Head of caudate nucleus (tissue), 42 donors: Measurements from ENCODE around the gene LSAMP.
"Not testable (repeated sequence)": the region's sequence is repeated elsewhere in the genome, so short reads cannot be mapped to it uniquely, and the experiment has no call there.

ENCODE experiments used
- DNase-seq, 42 donors: peaks; one replicate each; pipeline versions ENCODE4 v3.0.0 to v3.0.0-alpha.2; 2020 to 2021; ENCODE audit warnings: mixed read lengths in 7 of 42
- intact Hi-C: fragments of 100-400 bp; cut with DNase I; formaldehyde crosslinking; loops from one replicate; pipeline ENCODE4 v1.15.0; 2022

The LSAMP gene

DNA sequence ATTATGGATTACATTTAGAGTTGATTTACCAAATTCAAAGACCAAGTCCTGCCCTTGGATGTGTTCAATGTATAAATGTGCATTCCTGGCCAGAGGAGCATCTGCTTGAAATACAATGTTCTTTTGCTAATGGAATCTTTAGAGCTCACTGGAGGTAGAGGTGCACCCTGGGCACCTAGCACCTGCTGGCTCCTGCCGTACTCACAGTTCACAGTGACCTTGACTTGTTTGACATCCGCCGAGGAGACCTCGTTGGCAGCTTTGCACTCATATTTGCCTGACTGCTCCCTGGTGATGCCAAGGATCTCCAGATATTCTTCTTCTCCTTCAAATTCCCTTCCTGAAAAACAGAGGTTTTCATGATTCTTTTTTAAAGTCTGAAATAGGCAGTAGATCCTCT lies 593.0 kb downstream of the LSAMP start:
- intact Hi-C loops: no loop called here
- DNase-seq: no peak

DNA sequence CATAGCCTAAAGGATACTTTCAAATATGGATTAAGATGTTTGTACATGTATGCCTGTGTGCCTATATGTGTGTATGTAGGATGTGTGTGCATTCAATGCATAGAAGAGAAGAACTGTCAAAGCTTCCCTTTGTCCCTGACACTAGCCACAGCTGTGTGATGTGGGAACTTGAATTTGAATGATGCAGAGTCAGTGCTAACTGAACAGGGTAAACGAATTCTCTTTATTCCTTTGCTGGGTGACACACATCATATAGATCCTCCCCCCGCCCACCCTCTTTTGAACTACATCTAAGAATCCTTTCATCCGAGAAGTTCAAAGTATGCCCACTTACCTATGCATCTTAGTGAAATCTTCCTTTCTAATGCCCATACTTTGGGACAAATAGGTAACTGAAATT lies 593.7 kb downstream of the LSAMP start:
- intact Hi-C loops: no loop called here
- no peak for DNase-seq

DNA sequence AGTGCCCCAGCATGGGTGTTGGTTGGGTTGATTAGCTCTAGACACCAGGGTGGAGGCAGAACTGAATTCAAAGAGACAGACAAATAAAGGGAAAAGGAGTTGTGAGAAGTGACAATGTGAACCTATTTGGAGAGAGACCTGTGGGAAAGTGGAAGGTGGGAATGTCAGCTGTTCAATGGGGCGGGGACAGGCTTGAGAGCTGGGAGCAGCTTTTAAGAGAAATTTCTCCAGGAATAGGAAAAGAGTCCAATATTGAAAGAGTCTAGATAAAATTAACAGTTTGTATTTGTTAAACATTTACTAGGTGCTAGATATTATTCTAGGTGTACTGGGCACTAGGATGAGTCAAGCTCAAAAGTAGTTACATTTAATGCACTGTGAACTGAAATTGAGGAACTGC lies 596.6 kb downstream of the LSAMP start:
- no peak for DNase-seq
- intact Hi-C loops: no loop called here

DNA sequence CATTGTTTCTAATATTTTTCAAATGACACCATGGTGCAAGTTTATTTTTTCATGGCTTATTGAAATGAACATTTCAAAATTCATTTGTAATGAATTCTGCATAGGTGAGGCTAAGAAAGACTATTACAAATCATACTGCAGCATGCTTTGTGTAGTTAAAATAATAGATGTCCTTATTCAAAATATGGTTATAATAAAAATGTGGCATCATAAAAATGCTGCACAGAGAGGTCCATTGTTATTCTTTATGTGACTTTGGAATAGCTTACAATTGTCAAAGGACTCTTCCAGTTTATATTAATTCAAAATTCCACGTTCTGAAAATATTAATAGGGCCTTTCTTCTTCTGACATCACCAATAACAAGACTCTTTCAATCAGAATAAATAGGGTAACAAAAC lies 599.3 kb downstream of the LSAMP start:
- intact Hi-C loops: no loop called here
- no peak for DNase-seq

DNA sequence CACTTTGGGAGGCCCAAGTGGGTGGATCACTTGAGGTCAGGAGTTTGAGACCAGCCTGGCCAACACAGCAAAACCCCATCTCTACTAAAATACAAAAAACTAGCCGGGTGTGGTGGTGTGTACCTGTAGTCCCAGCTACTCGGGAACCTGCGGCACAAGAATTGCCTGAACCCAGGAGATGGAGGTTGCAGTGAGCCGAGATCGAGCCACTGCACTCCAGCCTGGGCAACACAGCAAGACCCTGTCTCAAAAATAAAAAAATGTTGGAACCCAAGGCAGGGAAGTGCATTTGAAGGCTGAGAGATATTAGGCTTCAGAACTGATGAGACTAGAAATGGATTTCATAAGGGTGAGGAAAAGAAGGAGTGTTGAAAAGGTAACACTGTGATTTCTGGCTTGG lies 600.6 kb downstream of the LSAMP start:
- DNase-seq, intact Hi-C loops: not testable (repeated sequence)

DNA sequence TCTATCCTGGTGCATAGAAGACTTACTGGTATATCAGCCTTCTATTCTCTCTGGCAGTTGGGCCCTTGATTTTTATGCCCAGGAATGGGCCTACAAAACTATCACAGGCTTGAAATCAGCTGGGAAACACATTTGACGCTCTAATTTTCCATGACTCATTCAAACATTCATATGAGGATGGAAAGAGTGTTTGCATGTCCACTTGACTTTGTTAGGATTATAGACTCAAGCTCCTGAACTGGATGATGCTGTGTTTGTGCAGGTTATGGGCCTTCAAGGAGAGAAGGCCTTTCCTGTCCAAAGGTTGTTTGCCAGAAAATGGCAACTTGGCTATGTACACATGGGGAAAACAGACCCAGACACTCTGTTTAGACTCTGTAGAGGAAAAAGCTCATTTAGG lies 602.1 kb downstream of the LSAMP start:
- intact Hi-C loops: no loop called here
- no peak for DNase-seq

DNA sequence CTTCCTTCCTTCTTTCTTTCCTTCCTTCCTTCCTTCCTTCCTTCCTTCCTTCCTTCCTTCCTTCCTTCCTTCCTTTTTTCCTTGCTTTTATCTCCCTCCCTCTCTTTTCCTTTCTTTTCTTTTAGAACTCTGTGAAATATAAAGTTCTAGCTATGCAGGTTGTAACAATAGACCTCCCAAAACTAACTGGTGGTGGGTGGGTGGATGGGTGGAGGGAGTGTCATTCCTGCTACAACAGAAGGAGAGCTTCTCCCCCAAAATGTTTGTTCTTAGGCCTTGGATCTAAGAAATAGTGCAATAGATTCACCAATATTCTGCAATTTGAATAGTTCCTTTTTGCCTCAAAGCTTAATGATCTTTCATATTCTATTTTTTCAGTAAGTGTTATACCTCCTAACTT lies 606.0 kb downstream of the LSAMP start:
- intact Hi-C loops: loop anchor here (10.0 kb wide), 1 partner anchor 66 kb away; no protein-coding TSS in a partner anchor
- peak in 3 of 42 donors; percentile 12 to 19 (median 19) for DNase-seq

DNA sequence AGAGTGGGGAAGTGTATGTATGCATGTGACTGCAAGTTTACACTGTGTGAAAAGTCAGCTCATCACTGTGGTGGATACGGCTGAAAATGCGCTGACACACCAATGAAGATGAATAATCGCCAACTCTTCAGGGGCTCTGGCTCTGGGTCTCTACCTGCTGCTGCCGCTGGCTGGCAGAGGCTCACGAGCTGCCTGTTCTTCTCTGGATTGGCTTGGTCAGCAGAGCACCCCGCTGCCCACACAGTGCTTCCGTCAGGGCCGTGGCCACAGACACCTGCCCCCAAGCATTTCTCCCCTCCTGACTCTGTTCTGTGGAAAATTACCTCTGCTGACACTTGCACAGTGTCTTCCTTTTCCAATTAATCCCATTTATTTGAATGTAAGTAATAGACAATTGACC lies 606.5 kb downstream of the LSAMP start:
- intact Hi-C loops: loop anchor here (10.0 kb wide), 1 partner anchor 66 kb away; no protein-coding TSS in a partner anchor
- DNase-seq: no peak

DNA sequence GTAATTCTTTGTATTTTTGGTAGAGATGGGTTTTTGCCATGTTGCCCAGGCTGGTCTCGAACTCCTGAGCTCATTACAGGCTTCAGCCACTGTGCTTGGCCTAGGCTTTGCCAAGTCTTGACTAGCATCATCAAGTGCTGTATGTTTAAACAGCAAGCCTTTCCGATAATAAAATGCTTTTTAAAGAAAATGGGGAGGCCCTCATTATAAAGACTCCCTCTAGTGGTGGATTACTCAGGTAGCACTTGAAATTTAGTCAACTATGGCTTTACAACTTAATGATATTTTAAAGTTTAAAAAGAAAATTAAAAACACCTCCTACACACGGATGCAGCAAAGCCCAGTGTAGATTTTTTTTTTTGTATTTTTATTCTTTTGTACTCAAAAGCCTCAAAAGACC lies 608.3 kb downstream of the LSAMP start:
- no peak for DNase-seq
- intact Hi-C loops: loop anchor here (10.0 kb wide), 1 partner anchor 68 kb away; no protein-coding TSS in a partner anchor

DNA sequence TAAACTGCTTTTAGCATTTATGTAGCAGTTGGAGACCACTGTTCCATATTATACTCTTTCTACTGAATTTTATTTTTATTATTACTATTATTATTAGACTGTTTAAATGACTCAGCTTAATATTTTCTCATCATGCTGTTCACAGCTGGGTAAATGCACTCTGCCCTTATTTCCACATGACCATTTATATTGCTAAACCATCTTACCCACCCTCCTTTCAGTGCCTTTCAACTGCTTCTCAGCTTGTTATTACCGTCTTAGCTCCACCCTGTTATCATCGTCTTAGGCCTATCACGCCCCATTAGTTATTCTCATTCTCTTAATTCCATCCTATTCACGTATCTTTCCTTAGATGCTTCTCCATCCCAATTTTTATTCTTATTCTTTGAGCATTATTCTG lies 609.3 kb downstream of the LSAMP start:
- DNase-seq: no peak
- intact Hi-C loops: loop anchor here (10.0 kb wide), 1 partner anchor 69 kb away; no protein-coding TSS in a partner anchor

DNA sequence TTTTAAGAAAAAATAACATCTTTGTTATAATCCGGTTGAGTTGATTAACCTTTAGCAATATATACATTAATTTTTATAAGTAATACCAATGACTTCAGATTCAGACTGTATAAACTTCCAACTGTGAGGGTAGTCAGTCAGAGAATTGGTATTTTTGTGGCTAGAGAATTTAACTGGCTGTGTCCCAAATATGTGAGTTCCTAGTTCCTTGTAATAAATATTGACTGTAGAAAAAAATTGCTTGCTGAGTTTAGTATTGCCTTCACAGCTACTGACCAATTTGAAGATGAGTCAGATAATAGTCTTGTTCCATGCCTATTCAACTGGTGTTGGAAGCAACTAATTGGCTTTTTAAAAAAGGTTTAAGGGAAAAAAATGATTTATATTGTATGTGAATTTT lies 611.2 kb downstream of the LSAMP start:
- DNase-seq: no peak
- intact Hi-C loops: loop anchor here (10.0 kb wide), 1 partner anchor 71 kb away; no protein-coding TSS in a partner anchor

DNA sequence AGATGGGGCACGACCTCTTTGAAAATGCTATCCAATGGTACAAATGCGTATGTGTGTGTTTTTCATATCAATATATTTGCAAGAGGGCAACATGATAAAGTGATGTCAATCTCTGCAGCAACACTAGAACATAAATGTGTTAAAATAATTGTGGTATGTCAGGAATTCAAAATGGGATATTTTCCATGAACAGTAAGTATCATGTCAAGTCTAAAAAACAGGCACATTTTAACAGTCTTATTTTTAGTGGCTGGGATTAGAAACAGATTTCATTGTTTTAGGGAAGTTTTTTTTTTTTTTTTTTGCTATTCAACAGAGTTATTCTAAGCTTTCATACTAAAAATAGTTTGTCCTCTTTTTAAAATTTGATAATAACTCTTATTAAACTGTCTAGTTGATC lies 612.2 kb downstream of the LSAMP start:
- DNase-seq: no peak
- intact Hi-C loops: loop anchor here (10.0 kb wide), 1 partner anchor 72 kb away; no protein-coding TSS in a partner anchor

DNA sequence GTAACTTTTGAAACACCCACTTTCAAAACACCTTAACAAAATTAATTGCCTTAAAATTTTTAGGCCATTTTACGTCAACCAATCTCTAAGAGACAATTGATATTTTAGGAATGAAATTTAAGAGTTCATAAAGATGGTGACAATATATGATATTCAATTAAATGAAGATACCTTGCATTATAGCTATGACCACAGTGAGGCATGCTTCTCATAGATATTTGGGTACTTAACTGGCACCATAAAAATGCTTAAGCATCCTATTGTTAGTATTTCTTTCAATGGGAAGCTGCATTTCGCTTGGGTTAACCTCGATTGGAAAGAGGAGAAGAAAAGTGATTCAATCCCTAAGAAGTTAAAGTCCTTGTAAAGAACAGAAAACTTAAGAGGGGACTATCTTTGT lies 613.0 kb downstream of the LSAMP start:
- DNase-seq: no peak
- intact Hi-C loops: loop anchor here (10.0 kb wide), 1 partner anchor 73 kb away; no protein-coding TSS in a partner anchor

DNA sequence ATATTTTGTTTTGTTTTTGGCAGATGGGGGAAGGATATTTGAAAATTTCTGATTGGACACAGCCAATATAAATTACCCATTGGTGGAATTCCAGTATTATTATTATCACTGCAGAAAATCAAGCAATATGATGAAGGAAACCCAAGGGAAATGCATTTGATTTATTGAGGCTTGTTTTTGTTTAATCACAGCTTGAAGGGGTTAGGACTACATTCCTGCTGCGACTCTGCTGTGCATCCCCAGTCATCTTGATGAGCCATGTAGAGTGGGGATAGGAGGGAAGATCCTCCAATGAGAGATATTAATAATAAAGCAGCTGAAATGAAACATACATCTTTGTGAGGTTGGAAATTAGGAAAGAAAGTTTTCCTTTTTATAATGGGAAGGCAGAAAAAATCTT lies 613.4 kb downstream of the LSAMP start:
- no peak for DNase-seq
- intact Hi-C loops: loop anchor here (10.0 kb wide), 1 partner anchor 73 kb away; no protein-coding TSS in a partner anchor

DNA sequence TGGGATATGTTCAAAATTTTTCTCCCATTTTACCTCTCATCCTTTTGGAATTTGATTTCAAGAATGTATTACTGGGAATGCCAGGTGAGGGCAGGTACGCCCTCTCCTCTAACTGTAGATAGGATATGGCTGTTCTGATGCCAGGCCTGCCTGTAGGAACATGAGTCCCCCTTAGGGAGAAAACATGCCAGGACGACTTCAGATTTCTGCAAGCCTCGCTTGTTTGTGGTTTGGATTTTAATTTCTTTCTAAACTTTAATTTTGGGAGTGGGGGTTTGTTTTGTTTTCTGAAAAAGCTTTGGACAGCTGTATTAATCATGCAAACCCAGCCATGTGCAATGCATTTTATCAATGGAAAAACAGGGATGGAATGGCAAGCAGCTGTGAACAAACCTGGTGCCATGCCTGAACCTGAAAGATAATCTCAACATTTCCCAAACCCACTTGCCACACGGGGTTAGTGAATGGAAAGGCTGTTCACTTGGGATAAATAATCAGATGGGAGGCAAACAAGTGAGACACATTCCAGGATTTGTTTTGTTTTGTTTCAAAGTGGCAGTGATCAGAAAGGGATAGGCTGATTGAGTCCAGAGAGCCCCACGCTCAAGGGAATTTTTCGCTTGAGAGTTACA lies 614.4 kb downstream of the LSAMP start:
- intact Hi-C loops: loop anchor here (10.0 kb wide), 1 partner anchor 74 kb away; no protein-coding TSS in a partner anchor
- DNase-seq: no peak

DNA sequence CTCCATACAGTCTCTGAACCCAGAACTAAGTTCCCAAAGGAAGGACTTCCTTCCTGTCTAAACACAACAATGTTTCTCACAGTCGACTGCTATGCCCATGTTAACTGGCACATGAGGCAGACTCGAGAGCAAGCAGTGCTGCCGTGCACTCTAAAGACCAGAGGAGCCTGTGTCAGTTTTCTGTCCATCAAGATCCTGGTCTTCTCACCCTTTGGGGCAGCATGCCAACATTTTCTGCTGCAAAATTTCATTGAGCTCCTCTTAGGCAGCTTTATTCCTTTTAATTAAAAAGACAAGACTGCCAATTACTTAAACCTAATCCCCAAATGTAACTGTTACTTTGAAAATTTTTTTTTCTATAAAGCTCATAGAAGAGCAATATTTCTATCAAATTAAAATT lies 616.9 kb downstream of the LSAMP start:
- no peak for DNase-seq

DNA sequence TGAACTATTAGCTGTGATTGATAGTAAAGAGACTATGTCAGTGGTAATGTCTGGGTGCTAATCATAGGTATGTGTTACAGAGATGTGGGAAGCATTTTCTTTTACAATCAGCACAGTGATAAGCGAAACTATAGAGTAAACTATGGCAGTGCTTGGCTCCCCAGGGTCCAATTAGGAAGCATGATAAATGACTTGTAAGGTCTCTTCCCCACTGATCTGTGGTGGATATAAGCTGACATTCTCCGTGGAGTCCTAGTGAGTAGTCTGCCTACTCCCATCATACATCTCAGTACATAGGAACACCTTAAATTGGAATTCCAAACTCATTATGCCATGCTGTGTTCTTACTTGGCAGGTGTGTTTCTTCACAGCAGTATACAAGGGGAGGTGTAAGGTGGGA lies 617.8 kb downstream of the LSAMP start:
- intact Hi-C loops: no loop called here
- no peak for DNase-seq

More for the DNA sequence above, 616.9 kb downstream of the LSAMP start:
- intact Hi-C loops: no loop called here

DNA sequence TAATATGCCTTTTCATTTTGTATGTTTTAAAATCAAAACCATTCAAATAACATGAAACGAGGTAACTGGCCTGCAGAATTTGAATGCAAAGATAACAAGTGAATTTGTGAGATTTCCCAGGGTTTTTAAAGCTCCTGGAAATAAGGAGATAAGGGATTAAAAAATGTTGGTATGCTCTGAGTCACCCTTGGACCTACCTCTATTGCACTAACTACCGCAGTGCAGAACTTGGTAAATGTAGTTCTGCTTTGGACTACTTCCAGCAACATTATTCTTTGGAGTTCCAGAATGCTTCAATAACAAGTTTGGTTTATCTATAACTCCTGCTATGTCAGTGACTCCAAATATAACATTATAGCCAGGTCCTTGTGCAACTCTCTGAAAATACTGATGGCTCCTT lies 620.2 kb downstream of the LSAMP start:
- DNase-seq: no peak
- intact Hi-C loops: no loop called here

DNA sequence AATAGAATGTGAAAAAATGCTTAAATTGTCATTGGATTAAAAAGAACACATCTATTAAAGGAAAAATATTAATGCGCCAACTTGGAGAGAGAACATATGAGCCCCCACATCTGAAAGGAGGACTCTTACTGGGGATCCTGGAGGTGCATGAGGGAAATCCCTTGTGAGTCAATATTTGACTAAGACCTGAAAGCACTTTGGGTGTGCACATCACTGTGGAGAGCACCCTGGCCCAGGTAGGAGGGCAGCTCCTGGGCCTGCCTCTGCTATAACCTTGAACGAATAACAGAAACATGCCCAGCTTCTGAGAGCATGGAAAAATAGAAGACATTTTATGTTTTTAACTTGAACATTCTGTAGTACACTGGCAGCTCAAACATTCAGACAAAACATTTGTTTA lies 622.2 kb downstream of the LSAMP start:
- intact Hi-C loops: no loop called here
- DNase-seq: no peak

DNA sequence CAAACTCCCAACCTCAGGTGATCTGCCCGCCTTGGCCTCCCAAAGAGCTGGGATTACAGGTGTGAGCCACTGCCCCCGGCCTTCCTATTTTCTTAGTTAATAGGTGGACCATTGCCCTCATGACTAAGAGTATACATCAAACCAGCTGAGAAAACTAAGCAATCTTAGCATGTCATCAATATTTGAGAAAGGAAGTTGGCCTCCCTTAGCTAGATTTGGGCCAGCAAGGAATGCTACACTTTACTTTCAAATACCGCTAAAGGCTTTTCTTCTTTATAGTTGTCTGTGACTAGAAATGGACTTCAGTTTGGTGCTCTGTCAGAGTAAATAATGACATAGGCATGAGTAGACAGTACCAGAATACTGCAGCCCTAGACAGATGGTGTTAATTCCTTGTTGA lies 622.7 kb downstream of the LSAMP start:
- DNase-seq: no peak
- intact Hi-C loops: no loop called here

DNA sequence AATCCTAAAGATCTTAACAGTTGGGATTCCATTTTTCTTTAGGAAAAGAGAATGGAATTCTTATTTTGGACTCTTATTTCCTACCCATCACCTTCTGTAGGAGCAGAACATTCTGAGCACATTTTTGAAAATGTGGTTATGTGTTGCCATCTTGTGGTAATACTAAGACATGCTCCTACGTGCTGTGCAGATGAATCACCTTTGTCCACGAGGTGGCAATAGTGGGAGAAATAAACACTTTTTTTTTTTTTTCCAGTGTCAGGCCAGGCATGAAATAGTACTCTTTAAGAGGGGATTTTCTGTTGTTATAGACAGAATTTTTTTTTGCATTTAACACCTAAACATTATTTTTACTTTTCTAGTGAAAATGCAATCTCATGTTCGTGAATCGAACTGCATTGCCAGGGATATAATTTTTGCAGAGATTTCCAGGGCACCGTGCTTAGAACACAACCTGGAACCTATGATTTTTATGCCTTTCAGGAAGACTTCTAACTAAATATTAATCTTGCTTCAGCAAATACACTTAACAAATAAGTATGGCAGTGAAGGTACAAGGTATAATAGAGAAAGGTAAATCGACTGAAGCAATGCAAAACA lies 625.4 kb downstream of the LSAMP start:
- DNase-seq: peak in 38 of 42 donors; percentile 9 to 87 (median 58)
- intact Hi-C loops: no loop called here
